ENCODE results near the gene RABAC1.
A peak's percentile ranks its signal among the peaks of the same experiment; 100 is the strongest.

RABAC1 gene

DNA sequence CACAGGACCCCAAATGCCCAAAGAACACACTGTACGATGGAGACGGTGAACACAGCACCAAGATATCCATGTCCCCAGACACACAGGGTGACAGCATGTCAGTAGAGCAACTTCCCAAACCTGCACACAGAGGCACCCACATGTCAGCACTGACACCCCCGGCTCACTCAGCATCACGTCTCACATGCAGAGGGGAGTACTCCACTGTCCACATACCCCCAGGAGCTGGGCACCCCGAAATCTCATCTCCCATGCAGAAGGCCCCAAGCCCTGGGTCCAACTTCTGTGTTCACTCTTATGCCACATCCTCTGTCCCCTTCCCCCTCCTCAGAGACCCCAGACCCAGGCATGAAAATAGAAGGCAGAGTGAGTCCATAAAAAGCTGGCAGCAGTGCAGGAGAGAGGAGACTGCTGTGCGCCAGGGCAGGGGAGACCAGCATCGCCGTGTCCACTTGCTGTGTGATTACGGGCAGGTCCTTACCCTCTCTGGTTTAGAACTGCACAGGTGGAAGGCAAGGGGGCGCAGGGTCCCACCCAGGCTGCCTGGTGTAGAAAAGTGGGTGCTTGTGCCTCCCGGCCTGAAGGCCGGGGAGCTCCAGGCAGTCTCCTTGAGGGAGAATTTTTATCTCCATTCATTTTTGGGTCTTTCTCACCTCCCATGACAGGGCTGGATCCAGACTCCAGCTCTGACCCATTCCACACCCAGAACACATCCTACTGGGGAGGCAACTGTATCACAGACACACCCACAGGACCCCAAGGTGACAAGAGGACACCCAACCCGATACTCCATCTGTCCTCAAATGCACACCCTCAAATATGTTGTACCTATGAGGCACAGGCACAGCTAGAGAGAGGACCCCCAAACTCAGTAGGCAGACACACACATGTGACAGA lies 47.9 kb downstream of the RABAC1 start:
- TF ChIP-seq ZNF274 (IDR thresholded peaks at IDR 0.05; ENCODE audit: low read depth, low read length) (no peak), YY1 (IDR thresholded peaks at IDR 0.05; ENCODE audit: insufficient read depth, insufficient read length) (no peak), SUZ12 (IDR thresholded peaks at IDR 0.05; ENCODE audit: extremely low read depth, insufficient read depth, insufficient read length) (peak; percentile 5)
- H3K36me3 ChIP-seq (ENCODE audit: insufficient read depth, insufficient read length, low read length) = peaks cover 4% of the 10 kb centered on the region
- H3K4me1 ChIP-seq (ENCODE audit: insufficient read depth, insufficient read length) = peaks cover 8% of the 10 kb centered on the region
- no peak overlapping the region for H3K4me3 ChIP-seq (ENCODE audit: insufficient read length, low read depth)
- H3K9me3 ChIP-seq (ENCODE audit: insufficient read depth, low read length) = no peaks in the 10 kb centered on the region
- peaks cover 63% of the 10 kb centered on the region for H3K27me3 ChIP-seq (ENCODE audit: insufficient read depth, insufficient read length)
- no peak overlapping the region for H3K9ac ChIP-seq (ENCODE audit: insufficient read length, low read depth)
- no peak for DNase-seq (ENCODE audit: low read depth, low spot score)

DNA sequence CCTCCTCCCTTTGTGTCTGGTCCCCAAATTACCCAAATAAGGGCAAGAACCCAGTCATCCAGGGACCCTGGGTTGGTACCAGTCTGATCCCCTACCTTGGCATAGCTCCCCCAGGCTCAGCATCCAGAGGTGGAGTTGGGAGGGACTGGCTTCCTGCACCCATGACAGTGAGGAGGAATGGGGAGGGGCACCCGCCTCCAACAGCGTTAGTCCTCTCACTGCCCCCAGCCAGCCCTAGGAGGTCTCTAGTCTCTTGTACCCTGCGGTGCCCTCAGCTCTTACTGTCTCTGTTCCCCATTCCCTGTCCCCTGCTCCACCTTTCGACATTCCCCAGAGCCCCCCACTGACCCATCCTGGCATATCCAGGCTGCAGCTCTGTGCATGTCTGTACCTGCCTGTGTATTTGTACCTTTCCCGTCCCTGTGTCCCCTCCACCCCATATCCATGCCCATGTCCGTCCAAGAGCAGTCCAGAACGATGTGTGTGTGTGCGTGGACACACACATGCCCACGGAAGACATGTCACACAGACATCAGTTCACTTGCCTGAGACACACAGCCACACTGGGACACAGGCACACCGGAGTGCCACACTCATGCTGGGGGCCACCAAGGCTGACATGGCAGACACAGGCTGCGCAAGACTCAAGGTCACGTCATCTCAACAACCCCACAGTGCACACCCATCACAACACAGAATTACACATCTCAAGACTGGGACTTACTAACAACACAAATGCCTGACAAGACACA lies 48.7 kb downstream of the RABAC1 start:
- H3K4me3 ChIP-seq (ENCODE audit: insufficient read length, low read depth) = no peak overlapping the region
- peaks cover 12% of the 10 kb centered on the region for H3K36me3 ChIP-seq (ENCODE audit: insufficient read depth, insufficient read length, low read length)
- H3K9ac ChIP-seq (ENCODE audit: insufficient read length, low read depth) = peak overlapping the region; percentile 21
- H3K4me1 ChIP-seq (ENCODE audit: insufficient read depth, insufficient read length) = peaks cover 10% of the 10 kb centered on the region
- H3K27me3 ChIP-seq (ENCODE audit: insufficient read depth, insufficient read length) = peaks cover 55% of the 10 kb centered on the region
- no peak for DNase-seq (ENCODE audit: low read depth, low spot score)
- no peak for TF ChIP-seq YY1 (IDR thresholded peaks at IDR 0.05; ENCODE audit: insufficient read depth, insufficient read length)
- H3K9me3 ChIP-seq (ENCODE audit: insufficient read depth, low read length) = no peaks in the 10 kb centered on the region

DNA sequence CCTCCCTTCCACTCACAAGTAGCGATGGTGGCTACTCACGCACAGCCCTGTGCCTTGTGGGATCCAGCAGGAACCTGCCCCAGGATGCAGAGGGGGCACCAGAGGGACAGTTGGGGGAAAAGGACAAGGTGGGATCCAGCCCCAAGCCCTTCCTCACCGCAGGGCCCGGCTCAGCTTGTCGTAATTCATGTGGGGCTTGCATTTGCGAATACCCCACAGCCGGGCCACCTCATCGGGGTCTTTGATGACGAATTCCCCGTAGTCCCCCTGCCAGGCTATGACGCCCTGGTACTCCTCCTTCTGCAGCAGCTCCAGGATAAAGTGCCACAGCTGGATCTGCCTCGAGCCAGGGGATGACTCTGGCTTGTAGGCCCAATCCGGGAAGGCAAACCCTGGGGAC lies 49.4 kb downstream of the RABAC1 start:
- no peak for DNase-seq (ENCODE audit: low read depth, low spot score)
- H3K9ac ChIP-seq (ENCODE audit: insufficient read length, low read depth) = no peak overlapping the region
- no peak overlapping the region for H3K4me3 ChIP-seq (ENCODE audit: insufficient read length, low read depth)
- TF ChIP-seq SUZ12 (IDR thresholded peaks at IDR 0.05; ENCODE audit: extremely low read depth, insufficient read depth, insufficient read length) (no peak), YY1 (IDR thresholded peaks at IDR 0.05; ENCODE audit: insufficient read depth, insufficient read length) (no peak), ZNF274 (IDR thresholded peaks at IDR 0.05; ENCODE audit: low read depth, low read length) (no peak)
- no peaks in the 10 kb centered on the region for H3K9me3 ChIP-seq (ENCODE audit: insufficient read depth, low read length)
- H3K27me3 ChIP-seq (ENCODE audit: insufficient read depth, insufficient read length) = peaks cover 48% of the 10 kb centered on the region
- peaks cover 19% of the 10 kb centered on the region for H3K36me3 ChIP-seq (ENCODE audit: insufficient read depth, insufficient read length, low read length)
- peaks cover 10% of the 10 kb centered on the region for H3K4me1 ChIP-seq (ENCODE audit: insufficient read depth, insufficient read length)

DNA sequence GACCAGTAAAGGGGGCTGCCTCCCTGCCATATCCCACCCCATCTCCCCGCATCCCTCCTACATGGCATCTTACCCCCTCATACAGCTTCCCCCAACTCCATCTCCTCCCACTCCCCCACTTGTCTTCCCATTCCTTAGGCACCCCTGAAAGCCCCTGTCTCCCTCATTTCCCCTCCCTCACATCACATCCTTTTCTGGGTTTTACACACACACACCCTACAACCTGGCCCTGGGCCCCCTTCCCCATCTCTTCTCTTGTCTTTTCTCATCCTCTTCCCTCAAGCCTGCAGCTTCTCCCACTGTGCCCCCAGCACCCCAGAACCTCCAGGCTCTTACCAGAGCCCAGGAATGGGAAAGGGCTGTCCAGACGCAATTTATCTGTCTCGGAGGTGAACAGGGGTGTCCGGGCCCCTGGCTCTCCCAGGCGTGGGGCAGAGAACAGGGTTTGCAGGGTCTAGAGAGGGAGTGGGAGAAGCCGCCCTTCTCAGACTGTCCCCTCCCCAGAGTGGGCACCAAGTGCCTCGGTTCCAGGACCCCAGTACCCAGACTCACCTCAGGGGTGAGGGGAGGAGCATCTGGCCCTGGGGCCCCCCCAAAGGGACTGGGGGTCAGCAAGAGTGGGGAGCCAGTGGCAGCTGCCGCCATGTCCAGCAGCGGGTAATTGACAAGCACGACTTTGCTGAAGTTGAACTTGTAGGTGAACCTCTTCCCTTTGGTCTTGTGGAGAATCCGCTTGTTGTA lies 50.2 kb downstream of the RABAC1 start:
- peaks cover 41% of the 10 kb centered on the region for H3K27me3 ChIP-seq (ENCODE audit: insufficient read depth, insufficient read length)
- no peak overlapping the region for H3K4me3 ChIP-seq (ENCODE audit: insufficient read length, low read depth)
- TF ChIP-seq YY1 (IDR thresholded peaks at IDR 0.05; ENCODE audit: insufficient read depth, insufficient read length) (no peak), SUZ12 (IDR thresholded peaks at IDR 0.05; ENCODE audit: extremely low read depth, insufficient read depth, insufficient read length) (no peak), ZNF274 (IDR thresholded peaks at IDR 0.05; ENCODE audit: low read depth, low read length) (no peak)
- DNase-seq (ENCODE audit: low read depth, low spot score) = no peak
- peaks cover 10% of the 10 kb centered on the region for H3K4me1 ChIP-seq (ENCODE audit: insufficient read depth, insufficient read length)
- H3K9ac ChIP-seq (ENCODE audit: insufficient read length, low read depth) = no peak overlapping the region
- no peaks in the 10 kb centered on the region for H3K9me3 ChIP-seq (ENCODE audit: insufficient read depth, low read length)
- peaks cover 27% of the 10 kb centered on the region for H3K36me3 ChIP-seq (ENCODE audit: insufficient read depth, insufficient read length, low read length)

DNA sequence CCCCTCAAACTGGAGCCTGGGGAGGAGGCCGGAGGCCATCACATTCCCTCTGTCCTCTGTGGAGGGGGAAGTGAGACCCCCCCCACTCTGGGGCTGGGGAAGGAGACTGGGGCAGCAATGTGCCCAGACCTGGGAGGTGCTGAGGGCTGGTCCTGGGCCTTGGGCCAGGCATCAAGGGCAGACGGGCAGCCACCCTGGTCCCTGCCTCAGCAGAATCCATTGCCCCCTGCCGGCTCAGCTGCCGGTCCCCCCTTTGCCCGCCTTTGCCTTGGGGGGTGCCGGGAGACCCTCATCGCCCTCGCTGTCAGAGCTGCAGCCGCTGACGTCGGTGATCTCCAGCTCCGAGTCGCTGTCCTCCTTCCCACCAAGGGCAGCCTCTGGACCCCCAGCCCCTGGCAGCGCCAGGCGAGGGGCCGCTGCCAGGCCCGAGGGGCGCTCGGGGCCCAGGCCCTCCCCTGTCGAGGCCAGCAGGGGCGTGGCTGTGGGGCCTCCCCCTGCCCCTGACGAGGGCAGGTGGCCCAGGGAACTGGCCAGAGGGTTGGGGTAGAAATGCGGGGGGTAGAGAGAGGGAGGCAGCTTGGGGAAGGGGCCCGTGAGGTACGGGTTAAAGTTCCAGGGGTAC lies 51.0 kb downstream of the RABAC1 start:
- no peak for TF ChIP-seq ZNF274 (IDR thresholded peaks at IDR 0.05; ENCODE audit: low read depth, low read length)
- no peak for TF ChIP-seq SUZ12 (IDR thresholded peaks at IDR 0.05; ENCODE audit: extremely low read depth, insufficient read depth, insufficient read length)
- no peak for TF ChIP-seq YY1 (IDR thresholded peaks at IDR 0.05; ENCODE audit: insufficient read depth, insufficient read length)
- Histone ChIP-seq H3K9me3 (ENCODE audit: insufficient read depth, low read length) (no peaks in the 10 kb centered on the region), H3K4me1 (ENCODE audit: insufficient read depth, insufficient read length) (peaks cover 10% of the 10 kb centered on the region), H3K9ac (ENCODE audit: insufficient read length, low read depth) (no peak overlapping the region), H3K27me3 (ENCODE audit: insufficient read depth, insufficient read length) (peaks cover 33% of the 10 kb centered on the region), H3K36me3 (ENCODE audit: insufficient read depth, insufficient read length, low read length) (peaks cover 33% of the 10 kb centered on the region), H3K4me3 (ENCODE audit: insufficient read length, low read depth) (no peak overlapping the region)
- no peak for DNase-seq (ENCODE audit: low read depth, low spot score)

DNA sequence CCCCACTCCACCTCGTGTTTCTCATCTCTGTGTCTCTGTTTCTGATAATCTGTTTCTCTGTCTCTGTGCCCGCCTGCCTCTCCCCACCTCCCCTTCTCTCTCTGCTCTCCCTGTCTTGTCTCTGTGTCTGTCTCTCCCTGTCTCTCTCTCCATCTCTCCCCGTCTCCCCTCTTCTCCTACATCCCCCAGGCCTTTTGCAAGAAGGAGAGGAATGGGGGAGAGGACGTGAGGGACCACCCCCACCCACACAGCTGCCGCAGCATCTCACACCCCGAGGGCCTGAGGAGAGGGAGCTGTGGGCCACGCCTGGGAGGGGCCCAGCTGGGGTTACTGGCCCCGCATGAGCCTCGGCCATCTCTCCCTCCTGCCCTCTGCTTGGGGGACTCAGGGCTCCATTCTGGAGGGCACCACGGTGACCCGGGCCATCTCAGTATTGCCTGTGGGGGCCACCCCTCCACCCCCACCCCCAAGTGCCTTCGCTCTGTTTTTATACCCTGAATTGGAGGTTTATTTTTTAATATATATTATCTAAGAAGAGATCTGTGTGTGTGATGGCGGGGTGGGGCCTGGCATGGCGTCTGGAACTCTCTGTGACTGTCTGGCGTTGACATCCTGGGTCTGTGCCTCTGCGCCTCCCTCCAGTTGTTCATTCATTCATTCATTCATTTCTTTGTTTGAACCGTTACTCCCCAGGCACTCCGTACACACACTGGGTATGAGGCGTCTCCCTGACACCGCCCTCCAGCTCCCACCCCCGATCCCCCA lies 52.0 kb downstream of the RABAC1 start:
- Histone ChIP-seq H3K9ac (ENCODE audit: insufficient read length, low read depth) (no peak overlapping the region), H3K4me1 (ENCODE audit: insufficient read depth, insufficient read length) (peaks cover 7% of the 10 kb centered on the region), H3K27me3 (ENCODE audit: insufficient read depth, insufficient read length) (peaks cover 23% of the 10 kb centered on the region), H3K36me3 (ENCODE audit: insufficient read depth, insufficient read length, low read length) (peaks cover 43% of the 10 kb centered on the region), H3K9me3 (ENCODE audit: insufficient read depth, low read length) (no peaks in the 10 kb centered on the region), H3K4me3 (ENCODE audit: insufficient read length, low read depth) (no peak overlapping the region)
- no peak for DNase-seq (ENCODE audit: low read depth, low spot score)
- TF ChIP-seq YY1 (IDR thresholded peaks at IDR 0.05; ENCODE audit: insufficient read depth, insufficient read length) = no peak
- TF ChIP-seq ZNF274 (IDR thresholded peaks at IDR 0.05; ENCODE audit: low read depth, low read length) = no peak
- no peak for TF ChIP-seq SUZ12 (IDR thresholded peaks at IDR 0.05; ENCODE audit: extremely low read depth, insufficient read depth, insufficient read length)

Data from NT2/D1 (cell line).